ENCODE results near the gene ZNF384.
A peak's percentile ranks its signal among the peaks of the same experiment; 100 is the strongest.

The ZNF384 gene

DNA sequence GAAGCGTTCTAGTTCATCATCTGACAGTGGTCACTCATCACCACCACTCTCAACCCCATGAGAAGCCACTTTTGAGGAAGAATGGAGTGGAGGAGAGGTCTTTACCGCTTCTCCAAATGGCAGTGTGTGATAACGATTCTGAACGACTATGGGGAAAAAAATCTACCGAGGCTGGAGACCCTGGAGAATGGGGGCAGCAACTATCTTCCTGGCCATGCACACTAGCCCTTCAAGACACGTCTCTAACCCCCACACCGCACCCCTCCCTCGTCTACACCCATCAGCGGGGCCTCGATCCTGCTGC lies 26.6 kb downstream of the ZNF384 start:
- DNase-seq (ENCODE audit: extremely low read depth in 1 of 2, low read depth in 1 of 2), result peak in 1 of 2 donors; percentile 21

DNA sequence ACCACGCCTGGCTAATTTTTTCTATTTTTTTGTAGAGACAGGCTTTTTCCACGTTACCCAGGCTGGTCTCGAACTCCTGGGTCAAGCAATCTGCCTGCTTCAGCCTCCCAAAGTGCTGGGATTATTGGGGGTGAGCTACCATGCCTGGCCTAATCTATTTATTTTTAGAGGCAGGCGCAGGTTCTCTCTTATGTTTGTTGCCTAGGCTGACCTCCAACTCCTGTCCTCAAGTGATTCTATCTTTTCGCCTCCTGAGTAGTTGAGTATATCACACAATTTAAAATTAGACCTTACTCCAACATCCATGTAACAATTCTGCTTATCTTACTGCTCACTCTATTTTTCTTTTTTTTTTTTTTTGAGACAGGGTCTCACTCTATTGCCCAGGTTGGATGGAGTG lies 35.2 kb downstream of the ZNF384 start:
- no peak for DNase-seq (ENCODE audit: extremely low read depth in 1 of 2, low read depth in 1 of 2)

DNA sequence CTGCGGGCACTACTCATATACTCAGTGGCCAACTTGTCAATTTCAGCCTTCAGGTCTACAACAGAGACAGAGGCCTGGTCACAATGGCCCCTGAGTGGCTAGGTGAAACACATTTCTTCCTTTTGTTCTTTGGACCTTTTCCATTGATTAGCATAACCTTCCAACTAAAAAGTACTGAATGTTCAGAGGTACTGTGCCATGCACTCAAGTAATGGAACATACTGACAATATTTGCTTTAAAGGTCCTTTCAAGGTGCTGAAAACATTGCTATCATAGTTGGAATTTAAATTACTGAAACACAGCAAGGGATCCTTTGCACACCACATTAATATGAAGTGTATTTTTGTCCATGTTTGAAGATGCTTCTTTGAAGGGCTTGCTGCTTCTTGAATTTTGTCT lies 35.8 kb downstream of the ZNF384 start:
- no peak for DNase-seq (ENCODE audit: extremely low read depth in 1 of 2, low read depth in 1 of 2)

DNA sequence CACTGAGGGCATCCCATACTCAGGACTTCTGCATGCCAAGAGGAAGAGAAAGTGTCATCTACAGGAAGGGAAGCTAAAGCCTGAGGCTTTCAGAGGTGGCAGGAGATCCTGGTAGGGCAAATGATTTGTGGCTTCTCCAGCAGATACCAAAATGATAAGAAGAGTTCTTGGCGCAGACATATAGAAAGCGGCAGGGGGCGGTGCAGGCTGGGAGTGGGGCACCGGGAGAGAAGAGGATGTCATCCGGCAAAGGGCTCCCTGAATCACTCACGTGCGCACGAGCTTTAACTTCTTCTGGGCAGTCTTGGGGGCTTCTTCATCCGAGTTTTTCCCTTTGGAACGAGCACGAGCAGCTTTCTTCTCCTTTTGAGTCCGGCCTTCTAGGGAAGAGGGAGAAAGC lies 36.8 kb downstream of the ZNF384 start:
- DNase-seq (ENCODE audit: extremely low read depth in 1 of 2, low read depth in 1 of 2), result no peak

DNA sequence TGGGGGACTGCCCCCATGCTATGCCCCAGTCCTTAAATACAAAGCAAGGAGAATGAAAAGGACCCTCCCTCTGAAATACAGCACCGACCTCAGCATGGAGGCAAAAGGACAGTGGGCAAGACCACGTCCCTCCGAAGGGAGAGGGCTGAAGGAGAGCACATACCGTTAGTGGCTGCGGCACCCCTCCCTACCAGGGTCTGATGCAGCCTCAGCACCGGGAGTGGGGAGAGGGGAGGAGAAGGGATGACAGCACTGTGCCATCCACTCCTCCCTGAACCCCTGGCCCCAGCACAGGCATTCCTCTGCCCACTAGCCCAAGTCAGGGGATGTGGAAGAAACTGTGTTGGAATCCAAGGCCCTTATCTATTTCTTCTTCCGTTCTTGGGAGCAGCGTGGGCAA lies 38.3 kb downstream of the ZNF384 start:
- no peak for DNase-seq (ENCODE audit: extremely low read depth in 1 of 2, low read depth in 1 of 2)

GRCh38 chr12:6647083-6647604 lies 42.0 kb downstream of the ZNF384 start, which contains the start of gene ACRBP:
TSS of gene ACRBP (minus strand) at chr12:6647432. CDS start at chr12:6647366, 66 bp downstream.
- no peak for DNase-seq (ENCODE audit: extremely low read depth in 1 of 2, low read depth in 1 of 2)

DNA sequence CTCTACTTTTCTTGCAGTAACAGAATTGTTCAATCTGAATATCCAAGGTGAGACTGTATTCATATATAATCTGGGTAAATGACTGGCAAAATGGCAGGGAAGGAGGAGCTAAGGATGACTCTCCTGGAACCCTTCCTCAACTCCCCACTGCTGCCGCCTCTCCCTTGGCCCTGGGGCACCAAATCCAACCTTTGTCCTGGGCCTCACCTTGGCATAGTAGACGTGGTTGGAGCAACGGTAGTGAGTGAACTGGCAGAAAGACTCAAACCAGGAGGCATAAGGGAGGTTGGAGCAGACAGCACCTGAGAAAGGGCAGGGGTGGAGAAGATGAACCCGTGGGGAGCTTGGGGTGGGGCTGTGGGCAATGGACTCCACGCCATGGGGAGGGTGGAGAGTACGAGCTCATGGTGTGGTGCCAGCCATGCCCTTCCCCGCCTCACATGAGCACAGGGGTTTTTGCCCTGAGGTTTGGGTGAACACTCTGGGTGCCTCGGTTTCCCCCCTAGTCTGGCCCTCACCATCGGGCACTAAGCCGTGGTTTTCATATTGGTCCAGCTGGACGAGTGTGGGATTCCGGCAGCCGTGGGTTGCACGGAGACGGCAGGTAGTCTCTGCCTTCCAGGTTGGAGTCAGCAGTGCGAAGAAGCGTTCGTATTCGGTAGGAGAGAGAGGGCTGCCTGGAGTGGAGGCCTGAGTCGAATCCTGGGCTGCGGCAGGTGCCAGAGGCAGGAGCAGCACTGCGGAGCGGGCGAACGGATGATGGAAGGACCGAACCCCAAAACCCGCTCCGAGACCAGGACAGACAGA lies 42.7 kb downstream of the ZNF384 start:
- no peak for DNase-seq (ENCODE audit: extremely low read depth in 1 of 2, low read depth in 1 of 2)

DNA sequence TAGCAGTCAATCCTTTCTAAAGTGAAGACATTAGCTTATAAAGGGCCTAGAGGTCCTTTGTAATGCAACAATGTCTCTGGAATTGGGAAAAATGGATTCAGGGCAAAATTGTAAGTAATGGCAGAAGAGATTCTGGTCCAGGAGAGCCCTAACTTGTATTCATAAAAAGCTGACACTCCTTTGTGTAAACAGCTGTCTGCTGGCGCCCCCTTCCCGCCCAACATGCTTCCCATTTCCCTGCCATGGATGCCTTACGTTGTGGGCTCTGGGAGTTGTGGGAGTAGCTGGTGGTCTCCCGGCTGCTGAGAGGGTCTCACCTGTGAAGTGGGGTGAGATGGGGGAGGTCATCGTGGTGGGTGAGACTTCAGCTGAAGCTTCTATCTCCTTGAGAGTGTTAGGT lies 44.3 kb downstream of the ZNF384 start:
- DNase-seq (ENCODE audit: extremely low read depth in 1 of 2, low read depth in 1 of 2), result no peak

DNA sequence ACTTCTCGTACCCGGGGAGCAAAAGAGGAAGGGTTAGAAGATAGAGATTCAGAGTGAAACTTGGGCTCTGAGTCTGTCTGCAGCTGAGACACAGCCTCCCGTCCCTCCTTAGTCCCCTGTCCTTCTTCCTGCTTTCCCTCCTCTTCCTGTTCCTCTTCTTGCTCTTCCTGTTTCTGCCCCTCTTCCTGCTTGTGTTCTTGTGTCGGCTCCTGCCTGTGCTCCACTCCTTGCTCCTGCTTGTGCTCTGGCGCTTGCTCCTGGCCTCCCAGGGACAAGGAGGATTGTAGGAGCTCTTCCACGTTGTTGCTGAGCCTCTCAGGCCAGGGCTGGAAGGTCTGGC lies 44.9 kb downstream of the ZNF384 start:
- DNase-seq (ENCODE audit: extremely low read depth in 1 of 2, low read depth in 1 of 2), result no peak

DNA sequence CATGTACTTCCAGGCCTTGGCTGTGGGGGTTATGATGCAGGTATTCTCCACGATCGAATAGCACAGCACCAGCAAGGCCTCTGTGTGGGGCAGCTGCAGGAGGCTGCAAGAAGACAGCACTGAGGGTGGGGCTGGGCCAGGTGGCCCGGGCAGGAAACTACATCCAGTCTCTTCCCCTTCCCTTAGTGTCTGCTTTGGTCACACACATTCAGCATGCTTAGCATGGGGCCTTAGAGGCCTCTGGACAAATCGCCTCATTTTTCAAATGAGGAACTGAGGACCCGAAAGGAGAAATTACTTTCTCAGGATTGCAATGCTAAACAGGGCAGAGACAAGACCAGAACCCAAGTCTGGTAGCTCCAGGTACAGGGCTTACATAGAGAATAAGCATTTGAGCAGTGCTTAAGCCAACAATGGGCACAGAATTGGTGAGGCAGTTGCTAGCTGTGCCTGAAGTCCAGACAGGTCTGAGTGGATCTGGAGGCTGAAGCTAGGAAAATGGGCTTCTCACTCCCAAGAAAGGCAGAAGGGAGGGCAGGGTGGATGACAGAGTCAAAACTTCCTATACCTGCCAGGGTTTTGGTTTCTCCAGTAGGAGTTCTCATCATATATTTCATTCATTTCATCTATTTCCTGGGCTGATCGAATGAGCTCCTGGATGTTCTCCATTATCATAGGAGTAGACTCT lies 45.5 kb downstream of the ZNF384 start:
- DNase-seq (ENCODE audit: extremely low read depth in 1 of 2, low read depth in 1 of 2), result no peak

- DNase-seq (ENCODE audit: extremely low read depth in 1 of 2, low read depth in 1 of 2), result no peak
Observed at GRCh38 chr12:6641131-6641530, 48.0 kb downstream of the ZNF384 start.

DNA sequence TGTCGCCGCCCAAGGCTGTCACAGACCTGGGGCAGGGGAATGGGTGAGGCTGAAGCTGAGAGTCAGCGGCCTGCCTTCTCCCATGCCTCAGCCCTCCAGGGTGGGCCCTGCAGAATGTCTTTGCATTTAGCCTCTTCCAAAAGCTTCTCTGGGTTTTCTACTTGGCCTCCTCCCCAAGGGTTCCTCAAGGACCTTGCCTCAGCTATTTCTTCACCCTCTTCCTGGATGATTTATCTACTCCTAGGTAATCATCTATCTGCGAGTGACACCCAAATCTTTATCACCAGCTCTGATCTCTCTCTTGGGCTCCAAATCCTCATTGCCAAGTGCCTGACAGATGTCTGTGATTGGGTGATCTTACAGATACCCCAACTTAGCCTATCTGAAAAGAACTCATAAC lies 48.7 kb downstream of the ZNF384 start:
- no peak for DNase-seq (ENCODE audit: extremely low read depth in 1 of 2, low read depth in 1 of 2)

DNA sequence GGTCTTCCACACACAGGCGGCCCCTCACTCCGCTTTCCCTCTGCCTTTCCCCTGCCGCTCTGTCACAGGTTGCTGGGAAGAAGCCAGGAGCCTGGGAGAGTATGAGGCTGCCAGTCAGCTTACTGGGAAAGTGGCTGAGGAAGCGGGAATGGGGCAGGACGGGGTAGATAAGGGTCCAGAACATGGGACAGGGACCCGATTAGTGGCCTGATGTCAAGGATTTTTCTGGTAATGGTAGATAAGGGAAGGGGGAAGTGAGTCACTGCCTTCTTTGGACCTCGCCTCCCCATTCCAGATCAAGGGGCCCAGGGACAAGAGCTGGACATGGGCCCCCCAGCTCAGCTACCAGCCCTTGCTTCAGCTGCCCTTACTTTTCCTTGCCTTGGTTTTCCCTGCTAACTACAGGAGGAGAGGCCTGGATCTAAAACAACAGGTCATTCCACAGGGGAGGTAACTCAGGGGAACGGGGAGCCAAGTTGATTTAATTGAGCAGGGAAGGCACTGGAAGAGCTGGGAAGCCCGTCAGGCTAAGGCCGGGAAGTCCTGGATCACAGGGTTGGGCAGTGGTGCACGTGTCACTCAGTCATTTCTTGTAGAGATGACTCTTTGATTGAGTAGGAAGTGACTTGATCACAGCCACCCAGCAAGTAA lies 49.9 kb downstream of the ZNF384 start:
- DNase-seq (ENCODE audit: extremely low read depth in 1 of 2, low read depth in 1 of 2), result no peak

- no peak for DNase-seq (ENCODE audit: extremely low read depth in 1 of 2, low read depth in 1 of 2)
Observed at GRCh38 chr12:6638305-6638704, 50.9 kb downstream of the ZNF384 start.

DNA sequence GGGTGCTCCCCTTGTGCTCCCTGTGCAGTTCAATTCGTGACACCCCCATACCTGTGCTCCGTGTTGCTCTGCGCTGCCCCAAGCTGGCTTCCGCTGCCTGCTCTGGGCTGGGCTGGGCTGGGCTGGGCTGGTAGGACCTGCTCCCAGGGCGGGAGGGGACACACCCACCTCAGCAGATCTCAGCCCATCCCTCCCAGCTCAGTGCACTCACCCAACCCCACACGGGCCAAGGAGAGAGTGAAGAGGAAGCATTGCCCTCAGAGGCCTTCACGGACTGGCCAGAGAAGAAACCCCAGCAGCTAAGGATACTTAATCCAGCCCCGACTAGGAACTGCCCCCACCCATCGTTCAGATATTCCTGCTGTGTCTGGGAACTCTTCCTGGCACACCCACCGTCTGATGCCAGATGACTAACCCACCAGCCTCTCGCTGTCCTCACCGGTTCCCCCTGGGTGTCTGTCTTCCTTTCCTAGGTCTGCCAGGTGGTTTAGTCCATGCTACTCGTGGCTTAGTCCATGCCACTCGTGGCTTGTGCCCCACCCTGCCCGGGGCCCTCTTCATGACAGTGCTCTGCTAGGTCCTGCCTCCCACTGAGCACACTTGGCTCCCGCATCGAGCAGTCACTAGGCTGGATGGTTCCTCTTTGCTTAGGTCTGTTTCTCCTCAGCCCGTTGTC lies 53.2 kb downstream of the ZNF384 start, which contains the start of gene LPAR5:
LPAR5 (minus strand) TSS at position 104 of the 676 bp plus-strand sequence. CDS start 14,711 bp downstream, outside the sequence.
- DNase-seq (ENCODE audit: extremely low read depth in 1 of 2, low read depth in 1 of 2), result no peak

GRCh38 chr12:6635375-6635855 lies 53.8 kb downstream of the ZNF384 start:
- peak; percentile 54 to 72 for DNase-seq (ENCODE audit: extremely low read depth in 1 of 2, low read depth in 1 of 2)

DNA sequence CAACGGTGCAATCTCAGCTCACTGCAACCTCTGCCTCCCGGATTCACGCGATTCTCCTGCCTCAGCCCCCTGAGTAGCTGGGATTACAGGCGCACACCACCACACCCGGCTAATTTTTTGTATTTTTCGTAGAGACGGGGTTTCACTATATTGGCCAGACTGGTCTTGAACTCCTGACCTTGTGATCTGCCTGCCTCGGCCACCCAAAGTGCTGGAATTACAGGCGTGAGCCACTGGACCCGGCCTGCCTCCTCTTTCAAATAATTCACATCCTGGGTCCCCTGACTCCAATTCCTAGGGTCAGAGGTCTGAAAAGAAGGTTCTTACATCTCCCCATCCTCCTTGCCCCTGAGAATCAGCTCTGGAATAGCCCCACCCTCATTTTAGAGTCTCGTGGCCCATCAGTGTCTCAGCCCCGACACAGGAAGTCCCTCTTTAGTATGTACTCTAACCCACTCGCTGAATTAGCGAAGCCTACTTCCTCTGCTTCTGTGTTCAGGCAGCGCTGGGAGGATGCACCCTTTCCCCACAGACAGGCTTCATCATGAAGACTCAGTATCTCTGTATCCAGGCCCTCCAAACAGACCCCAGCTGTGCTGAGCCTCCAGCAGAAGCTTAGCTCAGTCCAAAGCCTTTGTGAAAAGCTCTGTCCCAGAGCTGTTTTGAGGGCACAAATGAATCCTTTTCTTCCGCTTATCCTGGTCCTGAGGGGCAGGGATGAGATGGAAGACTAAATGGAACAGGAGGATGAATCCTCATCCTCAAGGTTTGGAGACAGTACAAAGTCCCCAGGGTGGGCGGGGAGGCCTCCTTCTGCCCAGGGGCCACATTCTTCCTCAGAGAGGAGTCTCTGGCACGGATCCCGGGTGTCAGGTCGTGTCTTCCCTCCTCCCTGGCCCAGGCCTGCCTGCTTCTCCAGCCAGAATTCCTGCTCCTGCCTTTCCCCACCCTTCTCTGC lies 56.9 kb downstream of the ZNF384 start:
- no peak for DNase-seq (ENCODE audit: extremely low read depth in 1 of 2, low read depth in 1 of 2)

GRCh38 chr12:6631549-6631961 lies 57.6 kb downstream of the ZNF384 start:
- no peak for DNase-seq (ENCODE audit: extremely low read depth in 1 of 2, low read depth in 1 of 2)

DNA sequence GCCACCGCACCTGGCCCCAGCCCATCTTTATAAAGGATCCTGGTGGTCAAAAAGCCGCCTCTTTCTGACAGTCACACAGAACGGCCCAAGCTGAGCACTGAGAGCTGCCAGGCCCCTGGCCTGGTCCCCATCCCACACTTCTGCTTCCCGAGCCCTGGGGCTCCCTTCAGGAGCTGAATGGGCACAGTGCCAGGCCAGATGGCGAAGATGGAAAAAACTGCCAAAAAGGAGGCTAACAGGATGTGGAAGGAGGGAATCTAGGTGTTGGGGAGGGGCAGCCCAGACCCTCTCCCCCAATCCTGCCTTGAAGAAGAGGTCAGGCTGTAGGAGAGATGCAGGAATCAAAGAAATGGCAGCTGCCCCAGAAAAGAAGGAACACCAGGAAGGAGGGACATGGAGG lies 58.4 kb downstream of the ZNF384 start:
- DNase-seq (ENCODE audit: extremely low read depth in 1 of 2, low read depth in 1 of 2), result no peak

- no peak for DNase-seq (ENCODE audit: extremely low read depth in 1 of 2, low read depth in 1 of 2)
Observed at GRCh38 chr12:6627616-6628015, 61.6 kb downstream of the ZNF384 start.
